NCI-H187 treated with DMSO at 0.1 percent for 48 hours (cell line): Measurements from ENCODE around the gene HOXD11.

Experiments
- DNase-seq: peaks from one replicate; lab custom pipeline; 2025; lab: John Stamatoyannopoulos, UW

Gene HOXD11

GRCh38 chr2:176105730-176106580 is 1.1 kb upstream of the HOXD11 start:
- no peak for DNase-seq

GRCh38 chr2:176107731-176108181 is 676 bp downstream of the HOXD11 start:
- no peak for DNase-seq

- no peak for DNase-seq
Observed at GRCh38 chr2:176109192-176109901, 2.3 kb downstream of the HOXD11 start.

- no peak for DNase-seq
Observed at GRCh38 chr2:176109946-176110345, 2.9 kb downstream of the HOXD11 start.

- no peak for DNase-seq
Observed at GRCh38 chr2:176110415-176111308, 3.6 kb downstream of the HOXD11 start.

- no peak for DNase-seq
Observed at GRCh38 chr2:176111309-176111663, 4.2 kb downstream of the HOXD11 start.

GRCh38 chr2:176111846-176112374 is 4.8 kb downstream of the HOXD11 start:
- no peak for DNase-seq

GRCh38 chr2:176112375-176113302 is 5.6 kb downstream of the HOXD11 start:
- DNase-seq = no peak

GRCh38 chr2:176114120-176114929 is 7.2 kb downstream of the HOXD11 start:
- no peak for DNase-seq

GRCh38 chr2:176114930-176115625 is 8.0 kb downstream of the HOXD11 start:
- no peak for DNase-seq

- no peak for DNase-seq
Observed at GRCh38 chr2:176115883-176116813, 9.1 kb downstream of the HOXD11 start, which contains the start of gene HOXD10. HOXD10 (plus strand) TSS chr2:176116778; CDS start chr2:176116834, 56 bp downstream.

- DNase-seq = no peak
Observed at GRCh38 chr2:176117162-176117822, 10.2 kb downstream of the HOXD11 start.

- no peak for DNase-seq
Observed at GRCh38 chr2:176117823-176118371, 10.8 kb downstream of the HOXD11 start.

- no peak for DNase-seq
Observed at GRCh38 chr2:176118601-176119339, 11.7 kb downstream of the HOXD11 start.

- no peak for DNase-seq
Observed at GRCh38 chr2:176120364-176121189, 13.5 kb downstream of the HOXD11 start.
